Measurements from ENCODE around the gene CSTA.
A peak's percentile ranks its signal among the peaks of the same experiment; 100 is the strongest.

CSTA gene

GRCh38 chr3:122374034-122374433 is 49.0 kb downstream of the CSTA start:
- H3K4me3 ChIP-seq (ENCODE audit: low read depth, low read length): no peak overlapping the region
- TF ChIP-seq, protein P1, sequence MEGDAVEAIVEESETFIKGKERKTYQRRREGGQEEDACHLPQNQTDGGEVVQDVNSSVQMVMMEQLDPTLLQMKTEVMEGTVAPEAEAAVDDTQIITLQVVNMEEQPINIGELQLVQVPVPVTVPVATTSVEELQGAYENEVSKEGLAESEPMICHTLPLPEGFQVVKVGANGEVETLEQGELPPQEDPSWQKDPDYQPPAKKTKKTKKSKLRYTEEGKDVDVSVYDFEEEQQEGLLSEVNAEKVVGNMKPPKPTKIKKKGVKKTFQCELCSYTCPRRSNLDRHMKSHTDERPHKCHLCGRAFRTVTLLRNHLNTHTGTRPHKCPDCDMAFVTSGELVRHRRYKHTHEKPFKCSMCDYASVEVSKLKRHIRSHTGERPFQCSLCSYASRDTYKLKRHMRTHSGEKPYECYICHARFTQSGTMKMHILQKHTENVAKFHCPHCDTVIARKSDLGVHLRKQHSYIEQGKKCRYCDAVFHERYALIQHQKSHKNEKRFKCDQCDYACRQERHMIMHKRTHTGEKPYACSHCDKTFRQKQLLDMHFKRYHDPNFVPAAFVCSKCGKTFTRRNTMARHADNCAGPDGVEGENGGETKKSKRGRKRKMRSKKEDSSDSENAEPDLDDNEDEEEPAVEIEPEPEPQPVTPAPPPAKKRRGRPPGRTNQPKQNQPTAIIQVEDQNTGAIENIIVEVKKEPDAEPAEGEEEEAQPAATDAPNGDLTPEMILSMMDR (IDR thresholded peaks at IDR 0.05; ENCODE audit: borderline replicate concordance, insufficient read depth, low read depth, low read length): no peak

- H3K4me3 ChIP-seq (ENCODE audit: low read depth, low read length): no peak overlapping the region
- TF ChIP-seq, protein P1 (IDR thresholded peaks at IDR 0.05; ENCODE audit: borderline replicate concordance, insufficient read depth, low read depth, low read length): no peak
These were observed 52.9 kb downstream of the CSTA start for GRCh38 chr3:122377975-122378374.

GRCh38 chr3:122382888-122383666 is 58.0 kb downstream of the CSTA start, which contains the start of gene MIX23:
MIX23 (minus strand) TSS chr3:122383231; CDS start chr3:122383224, 7 bp downstream.
- H3K4me3 ChIP-seq (ENCODE audit: low read depth, low read length): peak within 1 kb of the TSS; percentile 80
- TF ChIP-seq, protein P1 (IDR thresholded peaks at IDR 0.05; ENCODE audit: borderline replicate concordance, insufficient read depth, low read depth, low read length): no peak

DNA sequence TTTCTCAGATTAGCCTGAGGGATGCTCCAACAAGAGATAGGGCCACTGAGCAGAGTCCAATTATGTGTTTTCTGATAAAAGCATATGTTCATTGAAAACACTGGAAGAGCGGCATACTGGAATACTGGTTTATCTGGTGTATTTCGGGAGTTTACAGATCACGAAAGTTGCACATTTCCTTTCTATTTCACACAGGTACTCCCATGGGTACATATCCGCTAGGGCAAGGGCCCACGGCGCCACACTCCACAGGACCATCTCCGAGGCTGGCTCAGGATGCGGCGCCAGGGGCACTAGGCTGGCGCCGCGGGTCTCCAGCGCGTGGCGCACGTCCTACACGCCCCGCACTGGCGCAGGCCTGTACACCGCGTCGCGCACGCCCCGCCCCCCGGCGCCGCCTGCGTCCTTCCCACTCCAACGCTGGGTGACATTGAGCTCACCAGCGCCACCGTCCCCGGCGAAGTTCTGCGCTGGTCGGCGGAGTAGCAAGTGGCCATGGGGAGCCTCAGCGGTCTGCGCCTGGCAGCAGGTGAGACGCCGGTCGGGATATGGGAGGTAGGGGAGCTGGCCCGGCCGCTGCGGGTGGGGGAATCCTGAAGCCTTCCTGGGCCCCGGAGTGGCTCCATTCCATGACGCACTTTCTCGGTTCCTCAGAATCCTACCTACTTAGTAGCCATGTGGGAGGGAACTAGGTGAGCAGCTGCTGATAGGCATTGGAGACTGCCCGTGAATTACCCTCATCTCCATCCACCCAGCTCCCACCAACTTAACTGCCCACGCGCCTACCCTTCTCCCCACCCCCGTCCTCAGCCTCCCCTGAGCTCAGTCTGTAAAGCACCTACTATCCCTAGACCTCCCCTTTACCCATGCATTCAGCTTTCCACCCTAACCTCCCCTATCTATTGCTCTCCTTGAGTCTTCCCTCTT is 59.0 kb downstream of the CSTA start, which contains the start of gene FAM162A:
Gene FAM162A (plus strand): TSS at position 412 of the 927 bp plus-strand sequence. CDS start 84 bp downstream, at position 496.
- TF ChIP-seq, protein P1 (IDR thresholded peaks at IDR 0.05; ENCODE audit: borderline replicate concordance, insufficient read depth, low read depth, low read length): peak; percentile 72
- H3K4me3 ChIP-seq (ENCODE audit: low read depth, low read length): peak within 1 kb of the TSS; percentile 80

DNA sequence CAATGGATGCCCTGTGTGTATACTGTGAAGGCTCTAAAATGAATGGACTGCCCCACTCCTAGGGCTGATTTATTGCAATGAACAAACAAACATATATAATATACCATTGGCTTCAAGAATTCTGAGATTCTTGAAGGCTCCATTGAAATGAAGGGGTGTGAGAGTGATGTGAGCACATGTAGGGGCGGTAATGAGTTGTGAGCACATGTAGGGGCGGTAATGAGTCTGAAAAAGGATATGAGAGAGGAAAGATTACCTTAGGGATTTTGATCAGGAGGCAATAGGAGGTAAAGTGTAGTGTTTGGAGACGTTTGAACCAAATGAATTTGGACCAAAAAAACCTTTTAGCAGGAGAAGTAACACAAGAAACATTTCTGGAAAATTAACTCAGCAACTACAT is 62.7 kb downstream of the CSTA start:
- TF ChIP-seq, protein P1 (IDR thresholded peaks at IDR 0.05; ENCODE audit: borderline replicate concordance, insufficient read depth, low read depth, low read length): no peak
- no peak overlapping the region for H3K4me3 ChIP-seq (ENCODE audit: low read depth, low read length)

- no peak overlapping the region for H3K4me3 ChIP-seq (ENCODE audit: low read depth, low read length)
- TF ChIP-seq, protein P1 (IDR thresholded peaks at IDR 0.05; ENCODE audit: borderline replicate concordance, insufficient read depth, low read depth, low read length): no peak
These were observed 64.1 kb downstream of the CSTA start for GRCh38 chr3:122389197-122389596.
